Measurements from ENCODE around the gene RNF4. TPM values are rescaled to one million over a fixed set of nuclear protein-coding genes. Genes with fewer than 3 reads are reported as not detected.
A peak's percentile ranks its signal among the peaks of the same experiment; 100 is the strongest.

RNF4 gene
- total RNA-seq, 6 experiments from 2014 or later: 46.1 to 52.8 (median 49.9) TPM

DNA sequence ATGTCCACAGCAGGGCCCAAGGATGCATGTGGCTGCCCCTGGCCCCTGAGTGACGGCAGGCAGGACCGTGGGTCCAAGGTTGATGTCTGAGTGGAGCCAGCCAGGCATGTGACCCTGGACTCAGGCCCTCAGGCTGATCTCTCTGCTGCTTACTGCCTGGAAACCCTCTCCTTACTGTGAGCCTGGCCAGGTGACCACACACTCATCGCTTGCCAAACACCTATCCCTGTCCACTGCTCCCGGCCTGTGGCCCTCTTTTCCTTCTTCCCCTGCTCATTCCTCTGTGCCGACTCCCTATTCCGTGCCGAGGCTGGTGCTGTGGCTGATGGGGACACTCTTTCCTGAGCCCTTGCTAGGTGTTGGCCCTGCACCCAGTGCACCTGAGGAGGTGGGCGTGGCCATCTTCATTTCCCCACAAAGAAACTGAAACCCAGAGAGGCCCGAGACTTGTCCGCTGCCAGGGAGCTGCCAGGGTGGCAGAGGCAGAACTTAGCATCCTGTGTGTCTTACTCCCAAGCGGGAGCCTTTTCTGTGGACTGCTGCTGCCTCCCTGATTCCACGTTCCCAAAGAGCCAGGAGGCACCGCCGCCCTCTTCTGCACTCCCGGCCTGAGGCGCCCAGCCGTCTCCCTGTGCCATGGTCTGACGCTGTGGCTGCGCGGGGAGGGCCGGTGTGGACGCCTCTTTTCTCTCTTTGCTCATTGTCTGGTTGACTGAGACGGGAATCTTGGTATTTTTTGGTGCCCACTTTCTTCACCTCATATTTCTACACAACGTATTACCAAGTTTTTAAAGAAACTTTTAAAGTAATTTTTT, 11.2 kb upstream of the RNF4 start:
- H3K27ac Mint-ChIP-seq: no peak overlapping the region
- DNase-seq: no peak
- H3K27me3 Mint-ChIP-seq (ENCODE audit: insufficient read depth): peaks cover 3% of the 10 kb centered on the region
- no peaks in the 10 kb centered on the region for H3K9me3 Mint-ChIP-seq
- no peaks in the 10 kb centered on the region for H3K36me3 Mint-ChIP-seq (ENCODE audit: low read depth)
- H3K4me3 Mint-ChIP-seq: no peak overlapping the region
- H3K4me1 Mint-ChIP-seq (ENCODE audit: low read depth): peaks cover 7% of the 10 kb centered on the region; the same call in 1 of the 2 replicates
- TF ChIP-seq, protein P1, sequence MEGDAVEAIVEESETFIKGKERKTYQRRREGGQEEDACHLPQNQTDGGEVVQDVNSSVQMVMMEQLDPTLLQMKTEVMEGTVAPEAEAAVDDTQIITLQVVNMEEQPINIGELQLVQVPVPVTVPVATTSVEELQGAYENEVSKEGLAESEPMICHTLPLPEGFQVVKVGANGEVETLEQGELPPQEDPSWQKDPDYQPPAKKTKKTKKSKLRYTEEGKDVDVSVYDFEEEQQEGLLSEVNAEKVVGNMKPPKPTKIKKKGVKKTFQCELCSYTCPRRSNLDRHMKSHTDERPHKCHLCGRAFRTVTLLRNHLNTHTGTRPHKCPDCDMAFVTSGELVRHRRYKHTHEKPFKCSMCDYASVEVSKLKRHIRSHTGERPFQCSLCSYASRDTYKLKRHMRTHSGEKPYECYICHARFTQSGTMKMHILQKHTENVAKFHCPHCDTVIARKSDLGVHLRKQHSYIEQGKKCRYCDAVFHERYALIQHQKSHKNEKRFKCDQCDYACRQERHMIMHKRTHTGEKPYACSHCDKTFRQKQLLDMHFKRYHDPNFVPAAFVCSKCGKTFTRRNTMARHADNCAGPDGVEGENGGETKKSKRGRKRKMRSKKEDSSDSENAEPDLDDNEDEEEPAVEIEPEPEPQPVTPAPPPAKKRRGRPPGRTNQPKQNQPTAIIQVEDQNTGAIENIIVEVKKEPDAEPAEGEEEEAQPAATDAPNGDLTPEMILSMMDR (IDR thresholded peaks at IDR 0.05): no peak

DNA sequence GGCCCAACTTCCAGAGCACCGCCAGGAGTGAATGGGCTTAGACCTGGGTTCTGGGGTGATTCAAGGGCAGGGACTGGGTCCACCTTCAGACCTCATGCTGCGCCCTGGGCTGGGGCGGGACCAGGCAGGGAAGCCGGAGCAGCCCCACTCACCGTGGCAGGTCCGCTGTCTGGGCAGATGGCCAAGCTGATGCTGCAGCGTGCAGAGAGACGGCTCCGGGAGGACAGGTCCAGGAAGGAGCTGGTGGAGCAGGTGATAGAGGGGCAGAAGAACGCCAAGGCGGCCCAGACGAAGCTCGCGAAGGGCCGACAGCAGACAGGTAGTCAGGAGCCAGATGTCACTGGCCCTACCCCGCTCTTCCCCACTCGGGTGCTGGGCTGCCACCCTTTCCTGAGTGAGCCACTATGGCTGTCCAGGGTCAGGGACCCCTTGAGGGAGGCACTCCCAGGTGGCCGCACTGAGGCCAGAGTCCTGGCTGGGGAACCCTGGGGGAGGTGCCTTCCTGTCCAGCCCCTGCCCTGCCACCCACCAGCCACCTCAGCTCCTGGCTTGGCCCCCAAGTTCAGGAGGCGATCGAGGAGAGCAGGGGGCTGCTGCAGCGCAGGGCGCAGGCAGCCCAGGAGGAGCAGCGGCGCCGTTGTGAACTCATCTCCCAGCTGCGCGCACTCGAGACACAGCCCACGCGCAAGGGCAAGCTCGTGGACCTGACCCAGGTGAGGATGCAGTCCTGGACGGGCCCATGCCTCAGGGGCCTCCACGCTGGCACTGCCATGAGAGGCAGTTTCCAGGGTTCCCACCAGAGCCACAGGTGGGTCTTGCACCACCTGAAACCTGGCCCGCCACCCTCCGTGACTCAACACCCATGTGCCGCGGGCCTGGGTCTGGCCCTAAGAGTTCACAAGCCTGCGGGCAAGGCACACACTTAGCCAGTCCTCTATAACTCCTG, 10.1 kb upstream of the RNF4 start:
- no peak for DNase-seq
- Mint-ChIP-seq H3K4me1 (ENCODE audit: low read depth) (peaks cover 7% of the 10 kb centered on the region; the same call in 1 of the 2 replicates), H3K9me3 (no peaks in the 10 kb centered on the region), H3K27me3 (ENCODE audit: insufficient read depth) (peaks cover 3% of the 10 kb centered on the region), H3K36me3 (ENCODE audit: low read depth) (no peaks in the 10 kb centered on the region), H3K4me3 (no peak overlapping the region), H3K27ac (no peak overlapping the region)
- TF ChIP-seq, protein P1 (IDR thresholded peaks at IDR 0.05): no peak

DNA sequence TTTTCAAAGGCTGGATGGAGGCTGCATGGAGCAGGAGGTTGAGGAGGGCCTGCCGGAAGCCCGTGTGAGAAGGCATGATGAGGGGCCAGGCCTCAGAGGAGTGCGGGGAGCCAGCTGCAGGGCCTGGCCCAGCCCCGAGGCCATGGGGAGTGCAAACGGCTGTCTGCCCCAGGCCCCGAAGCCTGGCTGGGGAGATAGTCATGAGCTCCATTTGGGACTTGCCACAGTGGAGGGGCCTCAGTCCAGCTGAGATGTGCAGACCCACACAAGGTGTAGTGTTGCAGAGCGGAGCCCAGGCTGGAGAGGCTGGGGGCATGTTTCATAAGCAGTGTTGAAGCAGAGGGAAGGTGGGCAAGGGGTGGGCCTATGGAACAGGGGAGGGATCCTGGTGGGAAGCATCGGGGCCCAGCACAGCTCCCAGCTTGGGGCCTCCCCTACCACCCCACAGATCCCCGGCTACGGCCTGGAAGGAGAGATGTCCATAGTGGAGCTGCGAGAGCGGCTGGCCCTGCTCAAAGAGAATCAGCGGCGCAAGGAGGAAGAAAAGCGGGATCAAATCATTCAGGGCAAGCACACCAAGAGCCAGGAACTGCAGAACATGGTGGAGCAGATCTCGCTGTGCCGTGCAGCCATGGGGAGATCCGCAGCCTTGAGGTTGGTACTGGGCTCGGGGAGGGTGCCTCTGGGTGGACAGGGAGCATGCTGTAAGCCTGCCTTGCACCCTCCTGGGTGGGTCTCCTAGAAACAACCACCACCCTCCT, 9.1 kb upstream of the RNF4 start:
- TF ChIP-seq, protein P1 (IDR thresholded peaks at IDR 0.05): no peak
- Mint-ChIP-seq H3K4me3 (no peak overlapping the region), H3K9me3 (no peaks in the 10 kb centered on the region), H3K27me3 (ENCODE audit: insufficient read depth) (peaks cover 3% of the 10 kb centered on the region), H3K36me3 (ENCODE audit: low read depth) (no peaks in the 10 kb centered on the region), H3K27ac (no peak overlapping the region), H3K4me1 (ENCODE audit: low read depth) (peaks cover 7% of the 10 kb centered on the region; the same call in 1 of the 2 replicates)
- no peak for DNase-seq

DNA sequence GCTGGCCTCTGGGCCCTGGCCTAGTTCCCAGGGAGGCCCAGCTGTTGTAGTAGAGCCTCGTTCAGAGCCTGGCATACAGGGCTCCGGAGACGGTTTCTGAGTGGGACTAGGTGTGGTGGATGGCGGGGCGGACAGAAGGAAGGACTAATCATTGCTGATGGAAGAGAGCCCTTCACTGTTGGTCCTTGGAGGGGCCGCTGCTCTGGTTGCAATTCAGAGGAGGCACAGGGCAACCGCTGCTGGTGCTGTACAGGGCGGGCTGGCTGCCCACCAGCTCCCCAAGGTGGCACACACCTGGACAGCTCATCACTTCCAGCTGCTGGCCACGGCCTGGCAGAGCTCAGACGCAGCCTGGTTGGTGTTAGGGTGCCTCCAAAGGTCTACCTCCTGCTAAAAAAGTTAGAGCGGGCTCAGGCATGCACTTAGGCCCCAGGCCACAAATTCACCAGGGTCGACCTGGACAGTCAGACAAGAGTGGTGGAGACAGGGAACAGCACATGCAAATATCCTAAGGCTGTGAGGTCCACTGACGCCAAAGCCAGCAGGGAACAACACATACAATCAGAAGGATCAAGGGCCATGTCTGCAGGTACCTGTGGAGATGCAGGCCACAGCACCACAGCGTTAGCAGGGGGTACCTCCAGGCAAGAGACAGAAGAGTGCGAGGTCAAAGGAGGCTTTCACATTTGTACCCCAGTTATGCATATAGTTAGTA, 7.5 kb upstream of the RNF4 start:
- TF ChIP-seq, protein P1 (IDR thresholded peaks at IDR 0.05): no peak
- H3K4me1 Mint-ChIP-seq (ENCODE audit: low read depth): peaks cover 7% of the 10 kb centered on the region; the same call in 1 of the 2 replicates
- DNase-seq: no peak
- H3K9me3 Mint-ChIP-seq: no peaks in the 10 kb centered on the region
- peaks cover 3% of the 10 kb centered on the region for H3K27me3 Mint-ChIP-seq (ENCODE audit: insufficient read depth)
- no peak overlapping the region for H3K27ac Mint-ChIP-seq
- no peaks in the 10 kb centered on the region for H3K36me3 Mint-ChIP-seq (ENCODE audit: low read depth)
- peak overlapping the region; percentile 77 for H3K4me3 Mint-ChIP-seq
